Superior temporal gyrus (tissue), 1 donor: ENCODE measurements around the gene NEAT1.

Source experiments
- DNase-seq: peaks from one replicate; pipeline ENCODE4 v3.0.0-alpha.2; 2016; ENCODE audit errors: extremely low spot score

NEAT1 gene

GRCh38 chr11:65422633-65423515 is at the start of gene NEAT1:
Gene NEAT1, plus strand, starts transcription at chr11:65422798.
- peak; percentile 93 for DNase-seq

GRCh38 chr11:65373839-65374580 is 48.6 kb upstream of the NEAT1 start:
- DNase-seq: no peak

- DNase-seq: no peak
Measured at GRCh38 chr11:65375012-65375411, 47.6 kb upstream of the NEAT1 start.

GRCh38 chr11:65376138-65376713 is 46.4 kb upstream of the NEAT1 start:
- no peak for DNase-seq

GRCh38 chr11:65377036-65377435 is 45.6 kb upstream of the NEAT1 start:
- DNase-seq: no peak

GRCh38 chr11:65377777-65378176 is 44.8 kb upstream of the NEAT1 start:
- no peak for DNase-seq

- DNase-seq: no peak
Measured at GRCh38 chr11:65378208-65378927, 44.2 kb upstream of the NEAT1 start.

- no peak for DNase-seq
Measured at GRCh38 chr11:65378928-65379638, 43.5 kb upstream of the NEAT1 start.

GRCh38 chr11:65379698-65380459 is 42.7 kb upstream of the NEAT1 start:
- DNase-seq: no peak

- no peak for DNase-seq
Measured at GRCh38 chr11:65380460-65381119, 42.0 kb upstream of the NEAT1 start.

- peak; percentile 18 for DNase-seq
Measured at GRCh38 chr11:65381716-65382032, 40.9 kb upstream of the NEAT1 start.

- peak; percentile 93 for DNase-seq
Measured at GRCh38 chr11:65382033-65382803, 40.4 kb upstream of the NEAT1 start, which contains the start of gene SLC25A45. Gene SLC25A45, minus strand, starts transcription at chr11:65382646. Its CDS starts 695 bp downstream, at chr11:65381951.

- DNase-seq: no peak
Measured at GRCh38 chr11:65382804-65383368, 39.7 kb upstream of the NEAT1 start.

- DNase-seq: no peak
Measured at GRCh38 chr11:65383778-65384177, 38.8 kb upstream of the NEAT1 start.

- DNase-seq: no peak
Measured at GRCh38 chr11:65384301-65384889, 38.2 kb upstream of the NEAT1 start.

GRCh38 chr11:65386307-65387140 is 36.1 kb upstream of the NEAT1 start, which contains the start of gene FRMD8:
Gene FRMD8, plus strand, starts transcription at chr11:65386637. Its CDS starts 400 bp downstream, at chr11:65387037.
- DNase-seq: peak; percentile 92

GRCh38 chr11:65388731-65389130 is 33.9 kb upstream of the NEAT1 start:
- no peak for DNase-seq
